Coronary artery (tissue), 2 donors: Measurements from ENCODE around the gene LARGE1.

ENCODE experiments used
- DNase-seq: peaks from one replicate; pipeline ENCODE4 v3.0.0-alpha.2; 2017; ENCODE audit warnings: low spot score
- H3K27ac ChIP-seq, 2 donors: fragments of 200-600 bp; sonication (generic); one replicate each; pipeline ENCODE4 v1.5.1; 2016 to 2019
- H3K4me3 ChIP-seq: fragments of 200-600 bp; sonication (generic); 2 replicates; pipeline ENCODE4 v1.5.1; 2016; ENCODE audit warnings: mild to moderate bottlenecking, moderate library complexity
- TF ChIP-seq, protein P1 (sequence below): fragments of 200-600 bp; sonication (generic); IDR thresholded peaks from one replicate; pipeline ENCODE4 v1.5.1; 2019; ENCODE audit warnings: antibody characterized with exemption

Gene LARGE1

DNA sequence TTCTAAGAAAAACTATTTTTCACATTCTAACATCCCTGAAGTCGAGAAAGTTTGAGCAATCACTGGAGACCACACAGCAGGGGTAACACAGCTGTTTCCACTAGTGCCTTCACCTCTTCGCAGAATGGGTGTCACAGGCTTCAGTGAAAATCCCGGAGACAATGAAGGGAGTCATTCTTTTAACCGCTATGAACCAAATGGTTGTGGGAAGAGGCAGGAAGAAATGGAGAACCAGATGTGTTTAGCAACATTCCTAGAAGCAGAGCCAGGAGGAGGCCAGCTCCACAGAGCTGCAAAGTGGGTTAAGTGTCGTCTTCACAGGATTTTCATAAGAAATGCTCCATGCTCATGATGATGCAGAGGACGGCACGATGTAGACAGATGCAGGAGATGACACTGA is 221.1 kb downstream of the LARGE1 start:
- no peak overlapping the region for H3K27ac ChIP-seq
- H3K4me3 ChIP-seq: no peak overlapping the region
- TF ChIP-seq, protein P1, sequence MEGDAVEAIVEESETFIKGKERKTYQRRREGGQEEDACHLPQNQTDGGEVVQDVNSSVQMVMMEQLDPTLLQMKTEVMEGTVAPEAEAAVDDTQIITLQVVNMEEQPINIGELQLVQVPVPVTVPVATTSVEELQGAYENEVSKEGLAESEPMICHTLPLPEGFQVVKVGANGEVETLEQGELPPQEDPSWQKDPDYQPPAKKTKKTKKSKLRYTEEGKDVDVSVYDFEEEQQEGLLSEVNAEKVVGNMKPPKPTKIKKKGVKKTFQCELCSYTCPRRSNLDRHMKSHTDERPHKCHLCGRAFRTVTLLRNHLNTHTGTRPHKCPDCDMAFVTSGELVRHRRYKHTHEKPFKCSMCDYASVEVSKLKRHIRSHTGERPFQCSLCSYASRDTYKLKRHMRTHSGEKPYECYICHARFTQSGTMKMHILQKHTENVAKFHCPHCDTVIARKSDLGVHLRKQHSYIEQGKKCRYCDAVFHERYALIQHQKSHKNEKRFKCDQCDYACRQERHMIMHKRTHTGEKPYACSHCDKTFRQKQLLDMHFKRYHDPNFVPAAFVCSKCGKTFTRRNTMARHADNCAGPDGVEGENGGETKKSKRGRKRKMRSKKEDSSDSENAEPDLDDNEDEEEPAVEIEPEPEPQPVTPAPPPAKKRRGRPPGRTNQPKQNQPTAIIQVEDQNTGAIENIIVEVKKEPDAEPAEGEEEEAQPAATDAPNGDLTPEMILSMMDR: no peak
- DNase-seq: no peak

DNA sequence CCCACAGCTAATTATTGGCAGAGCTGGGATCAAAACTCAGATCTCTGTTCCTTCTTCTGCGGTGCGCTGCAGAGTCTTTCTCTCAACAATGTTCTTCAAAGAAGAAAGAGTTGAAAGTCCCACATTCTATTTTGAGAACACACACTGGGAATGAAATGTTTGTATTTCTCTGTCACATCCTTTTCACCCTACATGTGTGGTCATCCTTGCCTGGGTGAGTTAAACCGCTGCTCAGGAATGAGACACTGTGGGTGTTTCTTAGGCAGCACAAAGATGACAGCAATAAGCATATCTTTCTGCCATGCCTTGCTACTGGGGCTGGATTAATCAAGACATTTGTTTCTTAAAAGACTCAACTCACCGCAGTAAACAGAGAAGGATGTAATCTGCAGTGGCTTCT is 222.6 kb downstream of the LARGE1 start:
- H3K27ac ChIP-seq: no peak overlapping the region
- TF ChIP-seq, protein P1: no peak
- DNase-seq: no peak
- no peak overlapping the region for H3K4me3 ChIP-seq

DNA sequence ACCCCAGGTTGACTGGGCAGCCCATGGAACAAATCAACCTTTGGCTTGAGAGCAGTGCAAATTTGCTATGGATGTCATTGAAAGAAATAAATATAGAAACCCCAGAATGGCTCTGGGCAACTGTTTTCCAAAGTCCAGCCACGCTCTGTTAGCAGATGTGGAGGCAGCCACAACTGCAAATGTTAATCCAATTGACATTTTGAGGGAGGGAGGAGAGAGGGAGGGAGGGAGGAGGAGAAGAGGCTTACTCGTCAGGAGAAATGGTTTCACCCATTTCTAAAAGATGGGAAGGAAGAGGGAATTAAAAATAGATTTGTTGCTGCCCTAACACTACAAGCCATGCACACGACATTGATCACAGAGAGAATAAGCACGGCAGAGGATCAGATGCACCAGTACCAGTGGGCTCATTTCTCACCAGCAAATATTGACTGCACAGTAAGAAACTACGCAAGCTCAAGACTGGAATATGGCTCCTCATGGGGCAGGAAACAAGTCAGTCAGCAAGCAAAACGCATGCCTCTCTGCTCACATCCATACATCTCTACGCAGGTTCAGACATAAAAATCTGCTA is 229.1 kb downstream of the LARGE1 start:
- H3K4me3 ChIP-seq: no peak overlapping the region

DNA sequence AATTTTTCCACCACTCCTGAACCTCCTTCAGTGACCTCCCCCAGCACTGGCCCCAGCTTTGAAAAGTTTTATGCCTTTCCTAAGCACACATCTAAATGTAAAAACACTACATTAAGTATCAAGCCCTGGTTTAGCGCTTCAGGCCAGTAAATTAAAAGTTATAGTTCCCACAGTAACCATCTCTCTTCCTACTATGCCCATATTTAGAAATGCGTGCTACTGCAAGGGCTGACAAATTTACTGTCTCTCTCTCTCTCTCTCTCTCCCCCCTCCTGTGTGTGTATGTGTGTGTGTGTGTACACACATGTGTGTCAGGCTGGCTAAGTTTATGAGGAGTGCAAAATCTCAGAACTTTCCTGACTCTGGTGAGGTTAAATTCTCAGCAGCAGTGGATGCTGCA is 231.4 kb downstream of the LARGE1 start:
- no peak overlapping the region for H3K27ac ChIP-seq
- no peak for DNase-seq
- TF ChIP-seq, protein P1: no peak
- no peak overlapping the region for H3K4me3 ChIP-seq

More for the DNA sequence above, 229.1 kb downstream of the LARGE1 start:
- DNase-seq: no peak
- no peak overlapping the region for H3K27ac ChIP-seq
- TF ChIP-seq, protein P1: no peak

DNA sequence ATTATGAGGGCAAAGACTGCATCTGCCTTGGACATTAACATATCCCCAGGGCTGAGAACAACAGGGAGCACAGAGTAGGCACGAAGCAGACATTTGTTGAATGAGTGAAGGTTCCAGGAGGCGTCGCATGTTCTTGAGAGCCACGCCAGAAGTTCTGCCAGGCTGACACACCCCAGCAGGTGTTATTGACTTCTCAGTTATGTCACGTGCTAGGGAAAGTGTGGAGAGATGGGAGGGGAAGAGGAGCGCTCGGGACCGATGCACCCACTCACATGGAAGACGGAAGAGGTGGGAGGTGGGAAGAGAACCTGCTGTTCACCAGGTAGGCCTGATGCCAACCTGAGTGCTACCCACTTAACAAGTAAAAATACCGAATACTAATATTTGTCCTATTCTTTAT is 232.8 kb downstream of the LARGE1 start:
- no peak overlapping the region for H3K4me3 ChIP-seq
- TF ChIP-seq, protein P1: no peak
- no peak for DNase-seq
- H3K27ac ChIP-seq: no peak overlapping the region

DNA sequence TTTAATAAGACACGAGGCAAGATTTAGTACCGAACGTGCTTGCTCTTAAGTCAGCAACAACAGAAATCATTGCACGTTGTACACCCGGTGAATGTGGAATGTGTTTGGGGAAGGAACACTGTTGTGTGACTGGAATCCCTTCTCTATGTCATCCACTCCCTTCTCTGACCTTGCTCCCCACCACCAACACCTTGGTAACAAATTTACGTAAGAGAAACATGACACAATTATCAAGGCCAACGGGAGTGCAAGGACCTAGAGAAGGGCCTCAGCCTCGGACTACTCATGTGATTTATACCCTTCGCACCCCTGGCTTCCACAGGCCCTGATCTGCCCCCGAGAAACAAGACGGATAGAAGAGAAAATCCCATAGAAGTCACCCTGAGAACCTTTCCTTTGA is 236.2 kb downstream of the LARGE1 start:
- Histone ChIP-seq H3K27ac (no peak overlapping the region), H3K4me3 (no peak overlapping the region)
- TF ChIP-seq, protein P1: no peak
- DNase-seq: no peak

DNA sequence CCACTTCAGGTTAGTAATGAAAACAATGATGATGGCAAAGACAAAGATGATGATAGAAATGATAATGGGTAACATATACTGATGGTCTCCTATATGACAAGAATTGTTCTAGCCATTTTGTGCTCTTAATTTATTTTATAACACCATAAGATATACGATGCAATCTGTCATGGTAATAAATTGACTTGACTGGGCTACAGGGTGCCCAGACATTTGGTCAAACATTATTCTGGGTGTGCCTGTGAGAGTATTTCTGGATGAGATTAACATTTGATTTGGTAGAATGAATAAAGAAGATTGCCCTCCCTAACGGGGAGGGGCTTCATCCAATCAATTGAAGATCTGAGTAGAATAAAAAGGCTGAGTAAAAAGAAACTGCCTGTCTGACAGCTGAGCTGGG is 237.3 kb downstream of the LARGE1 start:
- TF ChIP-seq, protein P1: no peak
- Histone ChIP-seq H3K4me3 (no peak overlapping the region), H3K27ac (no peak overlapping the region)
- DNase-seq: no peak
